RCC 7860 (cell line): ENCODE data around the gene GNB1L.
A peak's percentile ranks its signal among the peaks of the same experiment; 100 is the strongest.

ENCODE experiments used
- DNase-seq: peaks from one replicate; pipeline ENCODE4 v3.0.0-alpha.2; 2015; ENCODE audit warnings: low spot score
- FAIRE-seq: peaks from 2 replicates; lab custom pipeline; 2012; peaks lifted over from hg19 to GRCh38; lab: Jason Lieb, UNC

GNB1L gene

GRCh38 chr22:19854778-19855503 lies at the start of gene GNB1L, which contains the start of gene RTL10:
Gene GNB1L, minus strand, starts transcription at chr22:19854874. Its CDS starts 33,519 bp downstream, at chr22:19821355.
Gene RTL10, minus strand, starts transcription at chr22:19854874. Its CDS starts 2,613 bp downstream, at chr22:19852261.
- FAIRE-seq, result no peak
- DNase-seq, result peak; percentile 88

- DNase-seq (no peak), FAIRE-seq (no peak)
Measured at GRCh38 chr22:19904174-19904856, 49.6 kb upstream of the GNB1L start.

- FAIRE-seq, result no peak
- DNase-seq, result no peak
Measured at GRCh38 chr22:19903513-19903912, 48.8 kb upstream of the GNB1L start.

- DNase-seq, result no peak
- FAIRE-seq, result no peak
Measured at GRCh38 chr22:19903031-19903430, 48.4 kb upstream of the GNB1L start.

- DNase-seq (no peak), FAIRE-seq (no peak)
Measured at GRCh38 chr22:19902245-19902715, 47.6 kb upstream of the GNB1L start.

- DNase-seq, result no peak
- no peak for FAIRE-seq
Measured at GRCh38 chr22:19901577-19902244, 47.0 kb upstream of the GNB1L start.

- DNase-seq, result no peak
- no peak for FAIRE-seq
Measured at GRCh38 chr22:19900707-19901436, 46.2 kb upstream of the GNB1L start.

- no peak for DNase-seq
- no peak for FAIRE-seq
Measured at GRCh38 chr22:19898831-19899567, 44.3 kb upstream of the GNB1L start.

- no peak for FAIRE-seq
Measured at GRCh38 chr22:19898145-19898544, 43.5 kb upstream of the GNB1L start.

GRCh38 chr22:19897726-19898125 lies 43.1 kb upstream of the GNB1L start:
- FAIRE-seq, result no peak

More at GRCh38 chr22:19898145-19898544, 43.5 kb upstream of the GNB1L start:
- DNase-seq, result no peak

GRCh38 chr22:19896665-19897355 lies 42.1 kb upstream of the GNB1L start:
- DNase-seq (no peak), FAIRE-seq (no peak)

More at GRCh38 chr22:19897726-19898125, 43.1 kb upstream of the GNB1L start:
- no peak for DNase-seq

GRCh38 chr22:19895160-19895849 lies 40.6 kb upstream of the GNB1L start:
- DNase-seq (no peak), FAIRE-seq (no peak)

GRCh38 chr22:19893363-19893762 lies 38.7 kb upstream of the GNB1L start:
- DNase-seq (no peak), FAIRE-seq (no peak)

GRCh38 chr22:19892925-19893324 lies 38.3 kb upstream of the GNB1L start:
- DNase-seq (peak; percentile 73), FAIRE-seq (no peak)

GRCh38 chr22:19892257-19892879 lies 37.7 kb upstream of the GNB1L start:
- DNase-seq (no peak), FAIRE-seq (no peak)

- peak; percentile 61 for FAIRE-seq
- peak; percentile 77 for DNase-seq
Measured at GRCh38 chr22:19891317-19892256, 36.9 kb upstream of the GNB1L start.
